Measurements from ENCODE around the gene UBIAD1.

UBIAD1 gene

GRCh38 chr1:11279630-11280029 lies 6.6 kb downstream of the UBIAD1 start:
- no peak for TF ChIP-seq CTCF (conservative IDR thresholded peaks at IDR 0.05; ENCODE audit: control insufficient read depth, insufficient read depth, low read depth, low read length)
- DNase-seq (ENCODE audit: low read depth) = no peak
- no peak overlapping the region for H3K4me3 ChIP-seq (ENCODE audit: control insufficient read depth, low read depth, low read length)

- no peak for TF ChIP-seq CTCF (conservative IDR thresholded peaks at IDR 0.05; ENCODE audit: control insufficient read depth, insufficient read depth, low read depth, low read length)
- H3K4me3 ChIP-seq (ENCODE audit: control insufficient read depth, low read depth, low read length) = no peak overlapping the region
- DNase-seq (ENCODE audit: low read depth) = no peak
Measured at GRCh38 chr1:11280719-11281376, 7.8 kb downstream of the UBIAD1 start.

GRCh38 chr1:11281518-11282331 lies 8.7 kb downstream of the UBIAD1 start:
- DNase-seq (ENCODE audit: low read depth) = peak; percentile 92
- no peak overlapping the region for H3K4me3 ChIP-seq (ENCODE audit: control insufficient read depth, low read depth, low read length)
- no peak for TF ChIP-seq CTCF (conservative IDR thresholded peaks at IDR 0.05; ENCODE audit: control insufficient read depth, insufficient read depth, low read depth, low read length)

- no peak for DNase-seq (ENCODE audit: low read depth)
- H3K4me3 ChIP-seq (ENCODE audit: control insufficient read depth, low read depth, low read length) = no peak overlapping the region
- no peak for TF ChIP-seq CTCF (conservative IDR thresholded peaks at IDR 0.05; ENCODE audit: control insufficient read depth, insufficient read depth, low read depth, low read length)
Measured at GRCh38 chr1:11283151-11283550, 10.2 kb downstream of the UBIAD1 start.

GRCh38 chr1:11284784-11285183 lies 11.8 kb downstream of the UBIAD1 start:
- no peak for DNase-seq (ENCODE audit: low read depth)
- no peak overlapping the region for H3K4me3 ChIP-seq (ENCODE audit: control insufficient read depth, low read depth, low read length)
- no peak for TF ChIP-seq CTCF (conservative IDR thresholded peaks at IDR 0.05; ENCODE audit: control insufficient read depth, insufficient read depth, low read depth, low read length)

- H3K4me3 ChIP-seq (ENCODE audit: control insufficient read depth, low read depth, low read length) = no peak overlapping the region
- DNase-seq (ENCODE audit: low read depth) = peak; percentile 49
- peak; percentile 38 for TF ChIP-seq CTCF (conservative IDR thresholded peaks at IDR 0.05; ENCODE audit: control insufficient read depth, insufficient read depth, low read depth, low read length)
Measured at GRCh38 chr1:11285883-11286734, 13.1 kb downstream of the UBIAD1 start.
